Subcutaneous abdominal adipose tissue (tissue), 5 donors: ENCODE measurements around the gene FMN2.

ENCODE experiments used
- H3K27ac ChIP-seq: one replicate; pipeline ENCODE4 v1.7.0; 2013; ENCODE audit warnings: low read depth, mild to moderate bottlenecking, inconsistent platforms, low read length, moderate library complexity
- H3K27me3 ChIP-seq, 5 donors: one replicate each; pipeline ENCODE4 v1.7.0; 2013; ENCODE audit warnings: low read length in 5 of 5, inconsistent platforms in 1 of 5; ENCODE audit not compliant: control insufficient read depth in 5 of 5, insufficient read depth in 4 of 5
- H3K36me3 ChIP-seq, 5 donors: one replicate each; pipeline ENCODE4 v1.7.0; 2013; ENCODE audit warnings: low read length in 5 of 5; ENCODE audit not compliant: control insufficient read depth in 5 of 5, insufficient read depth in 5 of 5
- H3K4me1 ChIP-seq, 5 donors: one replicate each; pipeline ENCODE4 v1.7.0; 2013; ENCODE audit warnings: low read length in 5 of 5, mild to moderate bottlenecking in 3 of 5, moderate library complexity in 1 of 5; ENCODE audit not compliant: control insufficient read depth in 5 of 5, insufficient read depth in 5 of 5
- H3K4me3 ChIP-seq, 5 donors: one replicate each; pipeline ENCODE4 v1.7.0; 2013; ENCODE audit warnings: low read length in 5 of 5, low read depth in 1 of 5
- H3K9ac ChIP-seq, 5 donors: one replicate each; pipeline ENCODE4 v1.7.0; 2013; ENCODE audit warnings: low read length in 5 of 5, mild to moderate bottlenecking in 4 of 5, moderate library complexity in 3 of 5
- H3K9me3 ChIP-seq, 5 donors: one replicate each; pipeline ENCODE4 v1.7.0; 2013; ENCODE audit warnings: low read length in 5 of 5; ENCODE audit not compliant: control insufficient read depth in 5 of 5
- donor health status: healthy.
- donor health status: healthy.
- donor health status: healthy.
- donor health status: healthy.
- donor health status: healthy.

Gene FMN2

GRCh38 chr1:240508950-240509349, 417.3 kb downstream of the FMN2 start:
- H3K4me1 ChIP-seq: no peaks in the 10 kb centered on the region
- no peaks in the 10 kb centered on the region for H3K36me3 ChIP-seq
- H3K27ac ChIP-seq: no peak overlapping the region
- H3K27me3 ChIP-seq: peaks cover 0 to 3% (median 0%) of the 10 kb centered on the region in 5 donors
- H3K9ac ChIP-seq: no peak overlapping the region
- H3K4me3 ChIP-seq: no peak overlapping the region
- no peaks in the 10 kb centered on the region for H3K9me3 ChIP-seq

GRCh38 chr1:240511789-240512188, 420.1 kb downstream of the FMN2 start:
- Histone ChIP-seq H3K27ac (no peak overlapping the region), H3K9ac (no peak overlapping the region), H3K27me3 (peaks cover 0 to 2% (median 0%) of the 10 kb centered on the region in 5 donors), H3K36me3 (no peaks in the 10 kb centered on the region), H3K4me3 (no peak overlapping the region), H3K4me1 (no peaks in the 10 kb centered on the region), H3K9me3 (no peaks in the 10 kb centered on the region)

DNA sequence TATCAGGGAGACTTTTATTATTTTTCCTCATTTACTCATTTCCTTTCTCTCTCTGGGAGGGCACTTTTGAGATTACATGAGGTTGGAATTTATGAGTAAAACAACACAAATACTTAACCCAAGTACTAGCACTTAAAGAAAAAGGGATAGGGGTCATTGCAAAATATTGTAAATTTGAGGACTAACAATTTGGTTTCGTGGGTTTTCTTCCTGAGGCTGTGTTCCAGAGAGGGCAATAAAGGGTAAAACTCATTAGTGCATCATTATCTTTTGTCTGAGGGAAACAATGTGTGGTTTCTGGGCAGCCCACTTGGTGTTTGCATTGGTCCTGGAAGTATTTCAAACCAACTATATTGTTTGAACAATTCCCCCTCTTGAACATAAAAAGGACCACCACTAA, 423.8 kb downstream of the FMN2 start:
- no peak overlapping the region for H3K4me3 ChIP-seq
- no peak overlapping the region for H3K9ac ChIP-seq
- H3K27me3 ChIP-seq: no peaks in the 10 kb centered on the region
- H3K4me1 ChIP-seq: no peaks in the 10 kb centered on the region
- no peak overlapping the region for H3K27ac ChIP-seq
- H3K9me3 ChIP-seq: no peaks in the 10 kb centered on the region
- H3K36me3 ChIP-seq: no peaks in the 10 kb centered on the region

DNA sequence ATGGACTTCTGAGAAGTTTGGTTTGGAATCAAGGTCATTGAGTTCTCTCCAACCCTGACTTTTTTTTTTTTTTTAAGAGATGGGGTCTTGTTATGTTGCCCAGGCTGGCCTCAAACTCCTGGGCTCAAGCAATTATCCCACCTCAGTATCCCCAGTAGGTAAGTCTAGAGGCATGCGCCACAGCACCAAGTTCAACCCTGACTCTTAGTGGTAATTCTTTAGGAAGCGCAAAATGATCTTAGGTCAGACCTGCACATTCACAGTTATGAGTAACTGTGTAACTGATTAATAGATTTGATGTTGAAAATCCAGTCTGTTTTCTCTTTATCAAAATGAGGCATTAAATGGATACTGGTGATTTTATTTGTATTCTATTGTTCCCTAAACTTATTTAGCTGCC, 424.4 kb downstream of the FMN2 start:
- Histone ChIP-seq H3K27me3 (no peaks in the 10 kb centered on the region), H3K36me3 (no peaks in the 10 kb centered on the region), H3K9ac (no peak overlapping the region), H3K9me3 (no peaks in the 10 kb centered on the region), H3K4me1 (no peaks in the 10 kb centered on the region), H3K27ac (no peak overlapping the region), H3K4me3 (no peak overlapping the region)

DNA sequence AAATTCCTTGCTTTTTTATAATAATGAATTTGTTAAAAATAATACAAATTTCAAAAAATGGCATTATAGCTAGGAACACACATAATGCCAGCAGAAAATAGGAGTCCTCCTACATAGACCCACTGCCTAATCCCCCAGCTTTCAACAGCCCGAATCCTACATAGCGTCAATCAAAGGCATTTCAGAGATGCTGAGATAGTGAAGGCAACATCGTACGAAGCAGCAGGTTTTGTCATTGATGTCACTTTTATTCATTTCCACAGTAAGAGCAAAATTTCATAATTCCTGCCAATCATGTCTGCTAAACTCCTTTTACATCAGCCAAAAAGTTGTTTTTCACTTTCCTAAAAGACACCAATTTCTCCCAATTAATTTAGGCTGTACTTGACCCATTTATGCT, 426.2 kb downstream of the FMN2 start:
- Histone ChIP-seq H3K27me3 (no peaks in the 10 kb centered on the region), H3K9me3 (no peaks in the 10 kb centered on the region), H3K27ac (no peak overlapping the region), H3K9ac (no peak overlapping the region), H3K4me1 (no peaks in the 10 kb centered on the region), H3K36me3 (no peaks in the 10 kb centered on the region), H3K4me3 (no peak overlapping the region)

DNA sequence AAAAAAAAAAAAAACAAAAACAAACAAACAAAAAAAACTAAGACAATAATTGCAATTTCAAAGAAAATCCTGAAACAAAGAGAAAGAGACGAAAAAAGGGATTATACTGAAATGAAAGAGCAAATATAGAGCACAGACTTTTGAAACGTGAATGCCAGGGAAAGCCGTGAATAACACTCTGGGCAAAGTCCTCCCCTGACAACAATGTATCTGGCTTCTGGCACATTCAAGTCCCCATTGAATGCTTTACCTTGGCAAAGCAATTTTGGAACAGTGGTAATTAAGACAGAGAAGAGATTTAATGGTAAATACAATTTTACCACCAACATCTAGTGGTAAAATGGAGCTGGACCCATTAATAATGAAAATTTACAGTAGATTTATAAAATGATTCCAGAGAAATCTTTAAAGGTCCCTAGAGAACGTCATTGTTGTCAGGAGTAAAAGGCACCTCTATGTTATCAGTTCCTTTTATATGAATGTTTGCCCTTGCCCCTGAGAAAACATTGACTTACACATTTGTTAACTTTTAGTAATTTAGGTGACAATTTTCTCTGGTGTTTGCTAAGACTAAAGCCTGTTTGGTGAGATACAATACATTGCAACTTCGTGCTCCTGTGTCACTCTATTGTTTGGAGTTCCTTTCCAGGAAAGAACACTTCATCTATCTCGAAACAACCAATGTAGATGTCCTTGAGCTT, 430.6 kb downstream of the FMN2 start:
- Histone ChIP-seq H3K27me3 (no peaks in the 10 kb centered on the region), H3K9ac (no peak overlapping the region)

DNA sequence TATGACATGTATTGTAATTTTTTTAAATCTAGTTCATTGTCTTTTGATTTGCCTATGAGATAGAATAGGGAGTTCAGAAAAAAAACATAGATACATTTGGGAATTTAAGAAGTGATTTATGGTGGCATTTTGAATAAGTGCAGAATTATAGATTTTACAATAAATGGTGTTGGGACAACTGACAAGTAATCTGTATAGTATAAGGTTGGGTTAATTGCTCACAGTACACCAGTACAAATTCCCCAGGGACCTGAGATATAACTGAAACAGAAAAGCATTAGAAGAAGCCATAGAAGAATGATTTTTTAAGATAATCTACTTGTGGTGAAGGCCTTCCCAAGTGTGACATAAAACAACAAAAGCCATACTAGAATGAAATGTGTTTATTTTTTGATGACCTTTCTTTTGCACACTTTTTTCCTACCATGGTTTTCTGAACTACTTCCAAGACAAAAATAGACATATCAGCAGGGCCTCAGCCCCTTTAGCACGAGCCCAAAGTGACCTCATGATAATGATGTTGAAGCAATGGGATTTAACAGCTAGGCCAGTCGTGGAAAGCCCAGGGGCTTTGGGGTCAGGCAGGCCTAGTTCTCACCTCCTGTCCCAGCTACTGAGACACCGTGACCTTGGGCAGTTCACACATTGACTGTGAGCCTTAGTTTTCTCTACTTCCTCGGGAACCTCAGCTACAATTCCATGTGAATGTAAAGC, 432.8 kb downstream of the FMN2 start:
- H3K27me3 ChIP-seq: no peaks in the 10 kb centered on the region
- no peaks in the 10 kb centered on the region for H3K9me3 ChIP-seq
- no peaks in the 10 kb centered on the region for H3K36me3 ChIP-seq
- H3K4me1 ChIP-seq: no peaks in the 10 kb centered on the region
- H3K9ac ChIP-seq: no peak overlapping the region
- no peak overlapping the region for H3K4me3 ChIP-seq
- no peak overlapping the region for H3K27ac ChIP-seq

More for the DNA sequence above, 430.6 kb downstream of the FMN2 start:
- Histone ChIP-seq H3K36me3 (no peaks in the 10 kb centered on the region), H3K9me3 (no peaks in the 10 kb centered on the region), H3K4me1 (no peaks in the 10 kb centered on the region), H3K27ac (no peak overlapping the region), H3K4me3 (no peak overlapping the region)
